HCEC 1CT (cell line): ENCODE data around the gene LBX2.

Experiments
- DNase-seq: peaks from one replicate; pipeline ENCODE4 v3.0.0-alpha.2; 2017

The LBX2 gene, protein sequence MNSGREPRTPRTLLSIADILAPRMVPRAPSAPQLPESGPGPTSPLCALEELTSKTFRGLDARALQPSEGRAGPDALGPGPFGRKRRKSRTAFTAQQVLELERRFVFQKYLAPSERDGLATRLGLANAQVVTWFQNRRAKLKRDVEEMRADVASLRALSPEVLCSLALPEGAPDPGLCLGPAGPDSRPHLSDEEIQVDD

DNA sequence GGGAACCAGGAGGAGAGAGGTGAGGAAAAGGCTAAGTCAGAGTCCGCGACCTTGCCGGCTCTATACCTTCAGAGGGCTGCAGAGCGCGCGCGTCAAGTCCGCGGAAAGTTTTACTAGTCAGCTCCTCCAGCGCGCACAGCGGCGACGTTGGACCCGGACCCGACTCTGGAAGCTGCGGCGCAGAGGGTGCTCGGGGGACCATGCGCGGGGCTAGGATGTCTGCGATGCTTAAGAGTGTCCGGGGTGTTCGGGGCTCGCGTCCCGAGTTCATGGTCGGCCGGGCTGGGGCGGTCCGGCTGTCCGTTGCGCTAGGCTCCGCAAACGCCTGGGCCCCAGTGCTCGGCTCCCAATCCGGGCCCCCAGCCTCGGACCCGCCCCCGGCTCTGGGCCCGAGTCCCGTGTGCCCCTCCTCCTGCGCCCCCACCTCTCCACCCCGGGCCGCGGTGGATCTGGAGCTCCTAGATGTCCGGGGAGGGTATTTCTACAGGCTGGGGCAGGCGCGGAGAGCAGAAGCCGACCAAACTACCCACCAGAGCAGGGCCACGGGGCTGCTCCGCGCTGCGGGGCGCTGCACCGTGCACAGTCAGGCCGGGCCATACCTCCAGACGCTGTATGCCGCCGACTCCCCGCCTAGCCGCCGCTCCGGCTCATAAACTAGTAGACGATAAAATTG lies at the start of gene LBX2:
TSS of gene LBX2 (minus strand) at position 337 of the 673 bp plus-strand sequence. CDS start at position 271, 66 bp downstream.
- no peak for DNase-seq

DNA sequence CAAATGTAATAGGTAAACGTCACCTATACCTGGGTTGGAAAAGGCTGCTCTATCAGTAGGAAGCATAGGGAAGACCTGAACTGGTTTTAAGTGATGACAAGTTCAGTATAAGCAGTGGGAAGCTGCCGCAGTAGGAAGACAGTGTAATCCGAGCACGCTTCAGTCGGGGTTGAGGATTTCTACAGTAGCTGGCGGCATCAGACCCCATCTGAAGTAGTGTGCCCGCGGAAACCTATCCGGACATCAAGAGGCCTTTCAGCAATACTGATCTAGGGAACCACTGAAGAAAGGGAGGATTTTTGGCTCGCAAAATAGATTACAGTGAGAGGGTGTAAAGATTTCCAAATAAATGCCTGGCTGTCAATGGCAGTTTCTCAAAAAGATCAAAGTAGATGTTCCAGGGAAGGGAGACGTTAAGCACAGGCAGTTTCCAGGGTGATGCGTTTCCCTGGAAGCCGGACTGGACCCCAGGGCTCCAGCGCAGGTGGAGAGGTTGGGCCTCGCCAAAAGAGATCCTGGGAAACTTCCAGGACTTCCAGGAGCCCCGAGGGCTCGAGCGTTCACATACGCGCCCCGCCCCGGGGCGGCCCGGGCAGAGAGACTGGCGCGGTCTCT lies 49.0 kb upstream of the LBX2 start:
- DNase-seq, result no peak

DNA sequence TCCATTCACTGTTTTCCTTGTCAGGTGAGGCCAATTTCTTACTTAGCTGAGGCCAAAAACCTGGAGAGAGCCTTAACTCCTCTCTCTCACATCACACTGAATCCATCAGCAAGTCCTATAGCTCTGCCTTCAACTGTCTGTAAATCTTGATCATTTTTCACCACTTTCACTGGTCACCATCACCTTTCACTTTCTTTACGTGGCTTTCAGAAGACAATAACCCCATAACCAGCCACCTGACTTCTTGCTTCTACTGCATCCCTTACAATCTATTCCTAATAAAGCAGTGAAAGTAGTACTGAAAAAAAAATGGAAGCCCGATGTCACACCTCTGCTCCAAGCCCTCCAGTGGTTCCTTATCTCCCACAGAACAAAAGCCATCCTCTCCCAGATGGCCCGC lies 46.6 kb upstream of the LBX2 start:
- no peak for DNase-seq

DNA sequence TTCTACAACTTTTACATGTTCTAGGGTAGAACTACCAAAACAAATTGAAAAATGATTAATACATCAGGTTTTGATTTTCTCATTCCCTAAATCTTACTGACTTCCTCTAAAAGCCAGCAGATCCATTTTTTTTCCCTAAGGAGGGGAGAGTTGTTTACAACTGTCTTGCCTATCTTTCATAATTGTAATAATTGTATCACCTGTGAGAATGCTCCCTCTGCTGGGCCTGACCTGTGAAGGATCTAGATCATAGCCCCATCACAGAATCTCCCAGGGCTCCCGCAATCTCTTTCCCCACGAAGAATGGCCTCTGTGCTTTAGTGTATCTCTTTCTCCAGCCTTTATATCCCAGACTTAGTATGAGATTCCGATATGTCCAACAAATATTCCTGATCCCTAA lies 45.2 kb upstream of the LBX2 start:
- DNase-seq, result no peak

DNA sequence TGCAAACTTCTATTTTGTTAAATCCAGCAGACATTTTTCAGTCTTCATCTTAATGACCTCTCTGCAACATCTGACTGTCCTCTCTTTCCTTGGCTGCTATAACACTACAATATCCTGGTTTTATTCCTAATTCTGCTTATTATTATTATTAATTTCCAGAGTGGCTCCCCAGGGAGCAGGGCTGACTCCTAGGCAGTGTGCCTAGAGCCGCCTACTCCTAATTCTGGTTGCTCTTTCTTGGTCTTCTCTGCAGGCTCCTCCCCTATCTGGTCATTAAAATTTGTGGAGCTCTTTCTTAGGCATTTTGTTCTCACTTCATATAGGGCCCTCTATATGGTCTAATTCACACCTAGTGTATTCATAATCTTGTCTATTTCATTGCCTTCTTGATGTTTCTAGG lies 43.6 kb upstream of the LBX2 start:
- no peak for DNase-seq

DNA sequence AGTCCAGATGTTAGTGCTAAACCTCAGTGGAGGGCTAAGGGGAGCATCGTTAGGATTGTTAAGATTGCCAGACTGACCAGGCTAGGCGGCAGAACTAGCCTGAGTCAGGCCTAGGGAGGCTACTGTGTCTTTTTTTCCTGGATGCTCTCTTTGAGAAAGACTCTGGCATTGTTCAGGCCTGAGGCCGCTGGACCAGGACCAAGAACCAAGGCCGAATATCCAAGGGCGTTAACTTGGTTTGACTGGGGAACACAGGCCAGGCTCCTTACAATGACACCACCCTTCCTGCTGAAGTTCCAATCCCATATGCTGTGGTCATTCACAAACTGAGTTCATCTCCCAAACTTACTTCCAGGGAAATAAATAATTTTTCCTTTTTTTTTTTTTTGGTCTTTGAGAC lies 40.9 kb upstream of the LBX2 start:
- no peak for DNase-seq

DNA sequence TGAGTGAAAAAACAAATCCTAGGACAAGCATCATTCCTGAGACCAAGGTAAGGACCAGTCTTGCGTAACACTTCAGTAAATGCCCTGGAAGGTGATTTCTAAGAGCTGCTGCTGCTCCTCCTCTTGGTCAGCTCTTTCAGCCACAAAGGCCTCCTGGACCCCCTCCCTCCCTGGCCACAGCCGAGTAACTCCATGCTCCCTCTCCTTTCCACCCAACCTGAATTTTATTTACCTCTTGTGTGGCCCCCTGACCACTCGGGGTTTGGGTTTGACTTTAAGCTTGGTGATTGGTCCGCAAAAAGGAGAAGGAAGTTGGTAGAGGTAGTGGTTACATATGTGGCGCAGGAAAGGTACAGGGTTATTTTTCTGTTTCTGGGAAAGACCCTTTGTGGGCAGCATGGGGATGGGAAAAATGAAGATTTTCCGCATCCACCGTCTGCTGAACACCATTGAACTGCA lies 39.5 kb upstream of the LBX2 start:
- DNase-seq, result no peak

DNA sequence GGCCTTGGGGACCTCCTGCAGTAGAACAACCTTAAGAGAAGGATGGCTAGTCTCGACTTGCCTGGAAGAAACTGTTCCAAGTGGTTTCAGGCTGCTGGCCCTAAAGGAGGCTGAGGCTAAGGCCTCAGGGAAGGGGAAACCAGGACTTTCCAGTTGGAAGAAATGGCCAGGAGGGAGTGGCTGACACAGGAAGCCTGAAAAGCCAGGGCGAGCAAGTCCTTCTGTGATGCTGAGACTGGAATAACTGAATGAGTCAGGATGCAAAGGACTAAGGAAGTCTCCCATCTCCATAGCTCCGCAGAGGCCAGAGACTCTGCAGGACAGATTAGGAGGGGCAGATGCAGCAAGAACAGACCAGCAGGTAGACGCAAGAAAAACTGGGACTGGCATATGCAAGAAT lies 37.7 kb upstream of the LBX2 start:
- no peak for DNase-seq

DNA sequence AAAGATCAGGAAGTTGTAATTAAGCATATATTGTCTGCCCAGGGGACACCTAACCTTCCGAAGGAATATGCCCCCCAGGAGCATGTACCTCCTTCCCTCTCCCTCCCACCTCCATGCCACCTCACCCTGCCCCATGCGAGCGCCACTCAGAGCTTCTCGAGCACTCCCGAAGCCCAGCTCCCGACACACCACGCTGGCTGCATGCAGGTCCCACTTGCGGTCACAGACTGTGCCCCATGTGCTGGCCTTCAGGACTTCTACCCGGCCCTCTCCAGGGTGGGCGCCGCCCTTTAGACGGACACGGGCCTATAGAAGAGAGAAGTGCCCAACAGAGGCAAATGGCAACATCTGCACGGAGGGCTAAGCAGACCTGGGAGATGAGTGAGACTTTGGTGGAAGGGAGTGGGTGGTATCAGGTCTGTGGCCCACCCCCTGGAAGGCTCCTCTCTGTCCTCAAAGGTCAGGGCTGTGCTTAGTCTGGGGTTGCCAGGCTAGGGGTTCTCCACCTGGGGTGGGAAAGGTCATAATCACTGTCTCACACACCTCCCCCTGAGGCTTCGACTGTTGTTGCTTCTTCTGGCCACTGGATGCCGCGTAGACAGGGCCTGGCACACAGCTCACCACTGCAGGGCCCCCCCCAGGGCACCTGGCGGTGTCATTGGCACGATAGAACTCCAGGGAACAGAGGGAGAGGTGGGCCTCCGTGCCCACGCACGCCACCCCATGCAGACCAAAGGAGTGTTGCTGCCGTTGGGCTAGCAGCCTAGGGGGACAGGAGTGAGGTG lies 37.0 kb upstream of the LBX2 start:
- DNase-seq, result no peak

DNA sequence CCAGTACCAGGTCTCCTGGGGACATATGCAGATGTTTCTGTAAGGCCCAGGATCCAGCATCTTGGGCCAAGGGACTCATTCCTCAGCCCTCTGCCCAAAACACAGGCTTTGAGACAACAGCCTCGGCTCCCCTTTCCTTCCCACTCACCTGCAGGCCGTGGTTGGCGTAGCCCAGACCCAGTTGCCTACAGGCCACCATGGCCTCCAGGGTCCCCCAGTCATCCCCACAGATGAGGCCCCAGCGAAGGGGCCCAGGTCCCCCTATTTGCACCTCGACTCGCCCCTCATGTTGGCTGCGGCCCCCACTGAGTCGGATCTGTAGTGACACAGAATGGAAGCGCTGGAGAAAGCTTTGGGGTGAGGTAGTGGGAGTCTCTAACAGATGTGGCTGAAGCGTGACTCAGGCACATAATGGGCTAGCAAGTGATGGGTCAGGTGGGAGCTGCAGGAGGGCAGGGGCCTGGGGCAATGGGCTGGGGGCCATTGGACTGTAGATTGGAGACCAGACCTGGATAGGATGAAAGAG lies 36.1 kb upstream of the LBX2 start:
- no peak for DNase-seq

DNA sequence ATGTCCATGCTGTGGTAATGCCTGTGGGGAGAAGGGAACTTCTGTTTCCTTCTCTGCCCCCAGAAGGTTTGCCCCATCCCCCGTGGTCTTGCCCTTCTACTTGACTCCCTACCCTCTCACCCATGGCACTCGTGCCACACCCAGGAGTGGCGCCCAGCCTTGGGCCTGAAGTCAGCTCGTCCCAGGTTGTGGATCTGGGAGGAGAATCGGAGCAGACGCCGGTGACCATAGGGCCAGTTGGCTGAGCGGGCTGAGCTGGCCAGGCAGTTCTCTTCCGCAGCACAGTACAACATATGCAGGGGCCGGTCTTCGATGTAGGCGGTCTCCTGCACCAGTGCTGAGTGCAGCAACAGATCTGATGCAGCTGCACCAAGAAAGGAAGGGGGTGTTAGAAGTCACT lies 35.0 kb upstream of the LBX2 start:
- peak; percentile 27 for DNase-seq

DNA sequence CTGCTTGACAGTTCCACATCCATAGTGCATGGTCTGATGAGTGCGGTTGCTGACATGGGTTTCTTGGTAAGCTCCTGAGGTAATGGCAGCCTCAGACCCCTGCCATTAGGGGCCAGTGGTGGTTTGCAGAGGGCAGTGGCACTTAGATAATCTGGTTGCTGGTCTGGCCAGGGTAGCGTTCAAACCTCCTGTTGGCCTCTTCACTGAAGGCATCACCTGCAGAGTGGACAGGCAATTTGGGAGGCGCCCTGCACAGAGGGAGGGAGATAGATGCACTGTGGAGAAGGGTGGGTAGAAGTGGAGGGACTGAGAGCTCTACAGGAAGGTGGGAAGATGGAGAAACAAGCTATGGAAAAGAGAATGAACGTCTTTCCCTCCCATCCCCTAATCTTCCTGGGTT lies 34.1 kb upstream of the LBX2 start:
- DNase-seq, result no peak

DNA sequence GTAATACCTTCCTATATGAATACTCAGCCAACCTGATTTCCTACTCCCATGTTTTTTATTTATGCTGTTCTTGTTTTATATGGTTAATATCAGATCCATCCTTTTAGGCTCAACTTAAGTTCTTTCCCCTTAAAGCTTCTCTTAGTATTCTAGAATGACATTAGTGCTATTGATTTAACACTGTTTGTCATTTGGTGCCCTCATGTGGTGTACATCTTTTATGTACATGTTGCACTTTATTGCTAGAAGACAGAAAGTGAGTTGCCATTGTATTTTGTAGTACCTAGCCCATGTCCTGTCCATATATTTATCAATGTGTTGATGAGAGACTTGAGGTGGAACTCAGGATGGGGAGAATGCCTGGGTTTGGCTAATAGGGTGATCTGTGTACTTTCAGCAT lies 32.8 kb upstream of the LBX2 start:
- DNase-seq, result peak; percentile 52

DNA sequence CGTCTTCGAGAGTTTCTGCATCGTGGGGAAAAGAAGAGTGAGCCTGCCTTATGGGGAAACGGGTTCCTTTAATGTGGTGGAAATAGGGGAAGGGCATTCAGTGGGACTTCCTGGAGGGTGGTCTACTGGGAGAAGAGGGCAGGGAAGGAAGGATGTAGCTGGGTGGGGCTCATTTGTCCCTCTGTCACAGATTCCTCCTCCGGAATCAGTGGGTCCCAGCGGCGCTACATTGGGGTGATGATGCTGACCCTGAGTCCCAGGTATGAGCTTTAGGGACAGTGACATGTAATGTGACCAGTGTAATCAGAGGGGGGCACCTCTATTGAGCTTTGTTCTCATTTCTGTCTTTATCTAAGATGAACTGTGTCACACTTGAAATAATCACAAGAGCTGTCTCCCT lies 32.3 kb upstream of the LBX2 start:
- DNase-seq, result no peak

DNA sequence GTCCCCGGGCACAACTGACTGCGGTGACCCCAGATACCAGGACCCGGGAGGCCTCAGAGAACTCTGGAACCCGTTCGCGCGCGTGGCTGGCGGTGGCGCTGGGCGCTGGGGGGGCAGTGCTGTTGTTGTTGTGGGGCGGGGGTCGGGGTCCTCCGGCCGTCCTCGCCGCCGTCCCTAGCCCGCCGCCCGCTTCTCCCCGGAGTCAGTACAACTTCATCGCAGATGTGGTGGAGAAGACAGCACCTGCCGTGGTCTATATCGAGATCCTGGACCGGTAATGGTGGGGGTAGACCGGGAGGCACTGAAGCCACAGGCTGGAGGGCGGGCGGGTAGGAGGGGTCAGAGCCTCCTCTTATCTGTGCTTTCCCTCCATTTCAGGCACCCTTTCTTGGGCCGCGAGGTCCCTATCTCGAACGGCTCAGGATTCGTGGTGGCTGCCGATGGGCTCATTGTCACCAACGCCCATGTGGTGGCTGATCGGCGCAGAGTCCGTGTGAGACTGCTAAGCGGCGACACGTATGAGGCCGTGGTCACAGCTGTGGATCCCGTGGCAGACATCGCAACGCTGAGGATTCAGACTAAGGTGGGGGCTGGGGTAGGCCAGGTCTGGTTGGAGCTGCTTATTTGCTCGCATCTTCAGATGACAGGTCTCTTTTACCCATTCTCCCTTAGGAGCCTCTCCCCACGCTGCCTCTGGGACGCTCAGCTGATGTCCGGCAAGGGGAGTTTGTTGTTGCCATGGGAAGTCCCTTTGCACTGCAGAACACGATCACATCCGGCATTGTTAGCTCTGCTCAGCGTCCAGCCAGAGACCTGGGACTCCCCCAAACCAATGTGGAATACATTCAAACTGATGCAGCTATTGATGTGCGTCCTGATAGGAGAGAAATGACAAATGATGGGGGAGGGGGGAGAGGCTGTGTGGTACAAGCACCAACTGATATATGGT lies 31.1 kb upstream of the LBX2 start:
- peak; percentile 55 for DNase-seq

DNA sequence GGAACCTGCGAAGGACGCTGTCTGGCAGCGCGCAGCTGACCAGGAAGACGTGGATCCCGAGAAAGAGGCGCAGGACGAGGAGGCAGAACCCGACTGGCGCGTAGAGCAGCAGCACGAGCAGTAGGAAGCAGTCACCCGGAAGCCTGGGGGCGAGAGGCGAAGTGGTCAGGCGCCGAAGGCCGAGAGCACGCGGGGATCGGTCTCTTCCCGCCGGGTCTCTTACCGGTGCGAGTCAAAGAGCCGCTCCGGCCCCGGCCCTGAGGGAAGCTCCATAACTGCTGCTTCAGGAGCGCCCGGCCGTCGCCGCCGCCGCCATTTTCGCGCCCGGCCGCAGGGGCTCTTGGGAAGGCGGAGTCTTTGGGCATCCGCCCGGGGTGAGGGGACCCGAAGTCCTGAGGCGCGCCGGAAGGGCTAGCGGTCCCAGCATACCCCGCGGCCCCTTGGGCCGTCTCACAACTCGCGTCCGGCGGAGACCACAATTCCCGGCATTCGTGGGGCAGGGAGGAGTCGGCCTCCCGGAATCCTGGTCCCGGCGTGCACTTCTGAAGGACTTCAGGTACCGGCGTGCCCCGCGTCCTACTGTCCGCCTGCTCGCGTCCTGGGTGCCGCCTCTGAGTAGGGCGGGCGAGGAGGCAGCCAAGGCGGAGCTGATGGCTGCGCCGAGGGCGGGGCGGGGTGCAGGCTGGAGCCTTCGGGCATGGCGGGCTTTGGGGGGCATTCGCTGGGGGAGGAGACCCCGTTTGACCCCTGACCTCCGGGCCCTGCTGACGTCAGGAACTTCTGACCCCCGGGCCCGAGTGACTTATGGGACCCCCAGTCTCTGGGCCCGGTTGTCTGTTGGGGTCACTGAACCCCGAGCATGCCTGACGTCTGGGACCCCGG lies 30.2 kb upstream of the LBX2 start, which contains the start of the genes AUP1 and HTRA2:
TSS of gene AUP1 (minus strand) at position 350 of the 882 bp plus-strand sequence. CDS start at position 273, 77 bp downstream.
TSS of gene HTRA2 (plus strand) at position 577 of the 882 bp plus-strand sequence. CDS start at position 651, 74 bp downstream.
- DNase-seq, result peak; percentile 100

DNA sequence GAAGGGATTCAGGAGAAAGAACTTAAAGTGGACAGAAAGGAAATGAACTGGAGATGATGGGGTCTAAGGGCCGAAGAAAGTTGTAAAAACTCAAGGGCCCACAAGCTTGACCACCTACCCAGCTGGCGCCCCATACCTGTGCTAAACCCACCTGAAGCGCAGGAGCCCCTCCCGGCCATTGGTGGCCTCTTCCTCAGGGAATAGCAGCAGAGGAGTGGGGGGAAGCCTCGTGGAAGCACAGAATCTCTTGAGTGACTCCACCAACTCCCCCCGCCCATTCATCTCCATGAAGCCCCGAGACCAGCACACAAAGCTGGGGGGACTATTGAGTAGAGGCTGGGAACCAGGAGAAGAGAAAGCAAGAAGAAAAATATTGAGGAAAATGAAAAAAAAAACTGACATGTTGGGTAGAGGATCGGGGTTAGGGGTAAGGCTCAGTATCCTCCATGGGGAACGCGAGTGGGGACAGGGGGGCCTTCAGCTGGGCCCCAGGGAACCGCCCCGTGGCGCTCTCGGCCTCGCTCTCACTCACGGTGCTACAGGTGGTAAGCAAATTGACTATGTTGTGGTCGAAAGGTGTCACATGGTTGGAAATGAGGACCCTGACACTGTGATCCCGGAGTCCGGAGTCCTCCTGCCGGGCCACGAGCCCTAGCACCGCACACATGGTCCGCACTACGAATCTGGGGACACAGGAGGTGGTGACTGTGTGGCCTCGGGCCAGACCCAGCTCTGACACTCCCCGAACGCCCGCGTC lies 29.4 kb upstream of the LBX2 start:
- DNase-seq, result no peak

DNA sequence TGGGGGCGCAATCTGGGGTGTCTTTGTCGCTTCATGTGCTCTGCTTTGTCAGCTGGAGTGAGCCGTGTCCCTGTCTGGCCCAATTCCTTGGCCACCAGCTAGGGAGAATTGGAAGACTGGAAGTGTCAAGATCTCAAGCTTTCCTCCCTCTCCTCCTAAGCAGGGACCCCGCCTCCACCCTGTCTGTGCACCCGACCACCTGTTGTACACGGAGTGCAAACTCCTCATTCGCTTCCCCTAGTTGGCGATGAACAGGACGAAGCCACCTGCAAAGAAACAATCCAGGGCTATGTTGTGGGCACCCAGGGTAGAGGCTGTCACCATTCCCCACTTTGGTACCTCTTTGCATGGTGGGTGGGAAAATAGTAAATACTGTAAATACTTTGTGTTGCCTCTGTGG lies 28.3 kb upstream of the LBX2 start:
- DNase-seq, result no peak

DNA sequence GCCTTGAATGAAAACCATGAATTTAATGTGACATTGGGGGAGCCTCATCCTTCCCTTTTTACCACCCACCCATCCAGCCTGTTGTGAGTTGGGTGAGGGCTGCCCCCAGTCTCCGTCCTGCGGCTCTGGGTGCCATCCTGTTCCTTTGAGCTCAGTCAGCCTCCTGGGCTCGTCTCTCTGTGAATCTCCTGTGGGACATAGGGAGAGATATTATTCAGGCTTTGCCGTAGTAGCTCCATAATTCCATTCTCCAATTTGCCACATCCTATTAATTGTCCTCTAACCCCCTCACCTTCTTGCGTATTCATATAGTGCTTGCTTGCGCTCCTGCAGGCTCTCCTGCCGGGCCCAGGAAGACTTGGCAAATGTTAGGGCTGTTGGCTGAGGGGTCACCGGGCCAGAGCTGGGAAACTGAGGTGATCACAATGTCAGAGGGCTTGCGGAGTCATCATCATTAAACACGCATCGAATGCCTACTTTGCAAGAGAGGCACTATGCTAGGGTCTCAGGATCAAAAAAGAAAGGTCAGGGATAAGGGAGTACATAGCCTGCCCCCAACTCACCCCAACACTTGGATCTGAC lies 27.3 kb upstream of the LBX2 start:
- DNase-seq, result no peak
